B cell (primary cell): ENCODE data around the gene COQ10B. TPM values are rescaled to one million over a fixed set of nuclear protein-coding genes. Genes with fewer than 3 reads are reported as not detected.

Experiments used
- ATAC-seq: fragments of 200-7000 bp; cut with Tn5 transposase; one replicate; pipeline ENCODE4 v1.10.0; 2021; ENCODE audit warnings: low read depth, mild to moderate bottlenecking, moderate number of reproducible peaks, moderate library complexity
- CTCF ChIA-PET: fragments of 350-600 bp; sonication (Branson Sonifier 250); formaldehyde crosslinking; loops from one replicate; lab custom pipeline; 2021; ENCODE audit warnings: antibody characterized with exemption, inconsistent platforms; lab: Charles Lee
- POLR2A ChIA-PET: fragments of 350-600 bp; sonication (Branson Sonifier 250); formaldehyde crosslinking; loops from one replicate; lab custom pipeline; 2021; ENCODE audit warnings: antibody characterized with exemption; lab: Charles Lee
- DNase-seq: peaks from one replicate; pipeline ENCODE4 v3.0.0; 2013
- H2AFZ ChIP-seq: 2 replicates; pipeline ENCODE4 v1.6.1; 2012; ENCODE audit warnings: mild to moderate bottlenecking, low read depth, low read length; ENCODE audit not compliant: insufficient read depth, poor library complexity, severe bottlenecking
- H3K27ac ChIP-seq, 2 donors: 1 replicate in 1 of 2; 2 replicates in 1 of 2; pipeline ENCODE4 v1.5.1; 2012 to 2013; ENCODE audit warnings: low read length in 2 of 2, mild to moderate bottlenecking in 2 of 2, moderate library complexity in 1 of 2
- H3K27me3 ChIP-seq, 4 experiments: fragments of 200-600 bp in 1 of 4; sonication (generic) in 1 of 4; replicated peaks in 1 of 4; 1 replicate in 2 of 4; 2 replicates in 2 of 4; pipeline versions ENCODE4 v1.6.1 to v1.7.0; 2013 to 2016; ENCODE audit warnings: low read length in 3 of 4, mild to moderate bottlenecking in 2 of 4, mixed read lengths in 1 of 4, moderate library complexity in 1 of 4; ENCODE audit not compliant: insufficient read depth in 4 of 4, control insufficient read depth in 3 of 4; ENCODE audit errors: control extremely low read depth in 1 of 4
- H3K36me3 ChIP-seq, 2 experiments: replicated peaks in 1 of 2; 1 replicate in 1 of 2; 2 replicates in 1 of 2; pipeline versions ENCODE4 v1.6.1 to v1.7.1; 2013; ENCODE audit warnings: low read length in 1 of 2; ENCODE audit not compliant: insufficient read depth in 2 of 2, control insufficient read depth in 1 of 2; ENCODE audit errors: control extremely low read depth in 1 of 2, extremely low read depth in 1 of 2
- H3K4me1 ChIP-seq, 2 donors: fragments of 200-600 bp in 1 of 2; sonication (generic) in 1 of 2; 1 replicate in 1 of 2; 2 replicates in 1 of 2; pipeline versions ENCODE4 v1.5.1 to v1.6.1; 2013 to 2017; ENCODE audit warnings: low read length in 2 of 2; ENCODE audit not compliant: control insufficient read depth in 2 of 2, insufficient read depth in 2 of 2
- H3K4me2 ChIP-seq: replicated peaks from 2 replicates; pipeline ENCODE3; 2012; ENCODE audit warnings: mild to moderate bottlenecking, low read depth, low read length; ENCODE audit not compliant: poor library complexity, severe bottlenecking
- H3K4me3 ChIP-seq, 5 experiments: fragments of 200-600 bp in 1 of 5; sonication (generic) in 1 of 5; 1 replicate in 3 of 5; 2 replicates in 2 of 5; pipeline versions ENCODE4 v1.5.1 to v1.7.0; 2011 to 2016; ENCODE audit warnings: low read length in 4 of 5, mild to moderate bottlenecking in 4 of 5, low read depth in 2 of 5, control low read depth in 1 of 5, moderate library complexity in 1 of 5; ENCODE audit not compliant: insufficient read depth in 1 of 5; ENCODE audit errors: control extremely low read depth in 1 of 5, extremely low read depth in 1 of 5
- H3K79me2 ChIP-seq: fragments of 200-600 bp; sonication (generic); one replicate; pipeline ENCODE4 v1.6.0; 2016; ENCODE audit warnings: low read length; ENCODE audit not compliant: control insufficient read depth, insufficient read depth
- H3K9ac ChIP-seq: fragments of 200-600 bp; sonication (generic); 2 replicates; pipeline ENCODE4 v1.6.1; 2017; ENCODE audit warnings: mild to moderate bottlenecking, low read length, moderate library complexity
- H3K9me3 ChIP-seq, 3 donors: one replicate each; pipeline versions ENCODE4 v1.6.1 to v1.7.1; 2013; ENCODE audit warnings: low read length in 2 of 3; ENCODE audit not compliant: control insufficient read depth in 2 of 3, insufficient read depth in 1 of 3; ENCODE audit errors: control extremely low read depth in 1 of 3
- H4K20me1 ChIP-seq: 2 replicates; pipeline ENCODE4 v1.6.0; 2012; ENCODE audit warnings: mild to moderate bottlenecking, low read length; ENCODE audit not compliant: insufficient read depth, control insufficient read depth, poor library complexity, severe bottlenecking
- H3K27ac Mint-ChIP-seq: one replicate; pipeline ENCODE4 v1.8.0; 2021; ENCODE audit warnings: mixed read lengths
- H3K27me3 Mint-ChIP-seq: one replicate; pipeline ENCODE4 v1.8.0; 2021; ENCODE audit warnings: mixed read lengths
- H3K4me1 Mint-ChIP-seq: one replicate; pipeline ENCODE4 v1.8.0; 2021; ENCODE audit warnings: mixed read lengths
- H3K4me3 Mint-ChIP-seq: one replicate; pipeline ENCODE4 v1.8.0; 2021; ENCODE audit warnings: mixed read lengths
- H3K9me3 Mint-ChIP-seq: one replicate; pipeline ENCODE4 v1.8.0; 2022; ENCODE audit warnings: mixed read lengths; ENCODE audit not compliant: insufficient read depth
- CTCF ChIP-seq: fragments of 200-600 bp; IDR thresholded peaks from one replicate; pipeline ENCODE4 v1.8.0; 2022; ENCODE audit warnings: antibody characterized with exemption, mild to moderate bottlenecking
- EZH2 ChIP-seq: IDR thresholded peaks from 2 replicates; pipeline ENCODE4 v1.6.1; 2012; ENCODE audit warnings: borderline replicate concordance, low read depth, mild to moderate bottlenecking, moderate library complexity, low read length; ENCODE audit not compliant: insufficient read depth, poor library complexity, severe bottlenecking
- WGBS: methylation state at CpG from one replicate; pipeline ENCODE4 v1.1.5; 2013; ENCODE audit warnings: missing lambda C conversion rate; ENCODE audit not compliant: insufficient coverage; 5-methylcytosine and 5-hydroxymethylcytosine counted together
- intact Hi-C: fragments of 100-400 bp; cut with micrococcal nuclease; formaldehyde crosslinking; loops from one replicate; pipeline ENCODE4 v1.10.0; 2022
- polyA plus RNA-seq: library from polyadenylated mRNA; depleted of rRNA; stranded (reverse); fragments of >200 nt; gene quantifications from 2 replicates; pipeline ENCODE4 v1.2.3, GENCODE V29; 2012
- total RNA-seq, 2 donors: library from RNA; stranded (reverse); fragments of 120-200 nt in 1 of 2; gene quantifications; 1 replicate in 1 of 2; 2 replicates in 1 of 2; pipeline versions ENCODE4 v1.2.3 to v1.2.4, GENCODE V29; 2013 to 2022

COQ10B gene
- total and polyA plus RNA-seq, 2 donors (not counting 1 experiment from before 2014, with no cell fraction given) = 5.8 to 29.1 TPM

- no peak for TF ChIP-seq CTCF
- no peak for TF ChIP-seq EZH2
- no peaks in the 10 kb centered on the region for H3K27me3 ChIP-seq
- intact Hi-C loops = no loop called here
- ChIA-PET CTCF (no interaction called here), POLR2A (interaction anchor here (0.6 kb wide), 1 partner anchor 12 kb away, joined by 3 read pairs; no protein-coding TSS in a partner anchor)
- ATAC-seq = no peak
- H3K4me1 ChIP-seq = no peaks in the 10 kb centered on the region
- no peak overlapping the region for H3K27ac ChIP-seq
- DNase-seq = no peak
- H2AFZ ChIP-seq = no peak overlapping the region
- H3K4me2 ChIP-seq = no peak overlapping the region
- peaks cover 10 to 42% of the 10 kb centered on the region in 2 experiments for H3K36me3 ChIP-seq
- H3K4me1 Mint-ChIP-seq = no peaks in the 10 kb centered on the region
- H3K4me3 Mint-ChIP-seq = no peak overlapping the region
- H4K20me1 ChIP-seq = no peaks in the 10 kb centered on the region
- H3K27ac Mint-ChIP-seq = no peak overlapping the region
- H3K4me3 ChIP-seq = no peak overlapping the region
- H3K9me3 Mint-ChIP-seq = no peaks in the 10 kb centered on the region
- no peaks in the 10 kb centered on the region for H3K79me2 ChIP-seq
- H3K9me3 ChIP-seq = peaks cover 0 to 6% (median 0%) of the 10 kb centered on the region in 3 donors
- 93% methylated on average over 2 of the region's 3 CpGs for WGBS
- H3K9ac ChIP-seq = no peak overlapping the region
- no peaks in the 10 kb centered on the region for H3K27me3 Mint-ChIP-seq
Measured at GRCh38 chr2:197477797-197478196, 24.4 kb downstream of the COQ10B start.

GRCh38 chr2:197480165-197481036 lies 27.0 kb downstream of the COQ10B start:
- H3K27ac Mint-ChIP-seq = no peak overlapping the region
- POLR2A ChIA-PET = no interaction called here

More at GRCh38 chr2:197480165-197481036, 27.0 kb downstream of the COQ10B start:
- ATAC-seq = no peak
- no peak overlapping the region for H3K4me3 ChIP-seq
- H3K4me1 ChIP-seq = no peaks in the 10 kb centered on the region
- peaks cover 0 to 20% (median 10%) of the 10 kb centered on the region in 3 donors for H3K9me3 ChIP-seq
- no peak for DNase-seq
- Mint-ChIP-seq H3K4me3 (no peak overlapping the region), H3K9me3 (no peaks in the 10 kb centered on the region), H3K4me1 (no peaks in the 10 kb centered on the region), H3K27me3 (no peaks in the 10 kb centered on the region)
- H3K27me3 ChIP-seq = no peaks in the 10 kb centered on the region
- peaks cover 5 to 30% of the 10 kb centered on the region in 2 experiments for H3K36me3 ChIP-seq
- H3K4me2 ChIP-seq = no peak overlapping the region
- CTCF ChIA-PET = interaction anchor here (0.6 kb wide), 1 partner anchor 152 kb away, joined by 4 read pairs; no protein-coding TSS in a partner anchor
- no peaks in the 10 kb centered on the region for H3K79me2 ChIP-seq
- H2AFZ ChIP-seq = no peak overlapping the region
- H3K27ac ChIP-seq = no peak overlapping the region
- H4K20me1 ChIP-seq = no peaks in the 10 kb centered on the region
- intact Hi-C loops = no loop called here
- TF ChIP-seq CTCF (no peak), EZH2 (no peak)
- WGBS = no CpG with 5 or more reads among the region's 9 CpGs
- no peak overlapping the region for H3K9ac ChIP-seq
